Measurements from ENCODE around the gene MYO5A. TPM values are rescaled to one million over a fixed set of nuclear protein-coding genes. Genes with fewer than 3 reads are reported as not detected.

MYO5A gene
- total RNA-seq, 4 donors from 2014 or later = 8.9 to 65.2 (median 12.7) TPM

DNA sequence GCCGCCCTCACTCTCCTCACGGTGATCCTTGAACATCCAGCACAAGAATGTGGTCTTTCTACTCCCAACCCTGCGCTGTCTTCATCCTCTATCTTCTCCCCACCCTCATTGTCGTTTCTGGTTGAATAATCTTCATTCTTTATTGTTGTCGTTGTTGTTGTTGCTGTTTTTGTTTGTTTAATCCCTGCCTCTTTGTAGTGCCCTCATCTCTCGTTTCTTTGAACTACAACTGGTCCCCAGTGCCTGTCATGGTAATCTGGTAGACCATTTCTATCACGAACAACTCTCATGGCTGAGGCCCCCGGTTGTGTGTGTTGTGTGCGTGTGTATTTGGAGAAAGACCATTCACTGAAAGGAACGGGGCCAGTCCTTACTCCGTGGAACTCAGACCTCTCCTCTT is 1.3 kb upstream of the MYO5A start:
- Histone ChIP-seq H3K27me3 (peaks cover 0 to 4% of the 10 kb centered on the region in 2 donors), H3K4me3 (peak overlapping the region; percentile 70 to 86 (median 76)), H3K4me1 (peaks cover 0 to 21% (median 2%) of the 10 kb centered on the region in 4 donors), H3K9me3 (no peaks in the 10 kb centered on the region), H3K27ac (peak overlapping the region in 3 of 4 donors; percentile 82 to 92 (median 84)), H3K36me3 (no peaks in the 10 kb centered on the region)
- DNase-seq = no peak
- no peak for TF ChIP-seq POLR2A (IDR thresholded peaks at IDR 0.05)
- TF ChIP-seq, protein P1, sequence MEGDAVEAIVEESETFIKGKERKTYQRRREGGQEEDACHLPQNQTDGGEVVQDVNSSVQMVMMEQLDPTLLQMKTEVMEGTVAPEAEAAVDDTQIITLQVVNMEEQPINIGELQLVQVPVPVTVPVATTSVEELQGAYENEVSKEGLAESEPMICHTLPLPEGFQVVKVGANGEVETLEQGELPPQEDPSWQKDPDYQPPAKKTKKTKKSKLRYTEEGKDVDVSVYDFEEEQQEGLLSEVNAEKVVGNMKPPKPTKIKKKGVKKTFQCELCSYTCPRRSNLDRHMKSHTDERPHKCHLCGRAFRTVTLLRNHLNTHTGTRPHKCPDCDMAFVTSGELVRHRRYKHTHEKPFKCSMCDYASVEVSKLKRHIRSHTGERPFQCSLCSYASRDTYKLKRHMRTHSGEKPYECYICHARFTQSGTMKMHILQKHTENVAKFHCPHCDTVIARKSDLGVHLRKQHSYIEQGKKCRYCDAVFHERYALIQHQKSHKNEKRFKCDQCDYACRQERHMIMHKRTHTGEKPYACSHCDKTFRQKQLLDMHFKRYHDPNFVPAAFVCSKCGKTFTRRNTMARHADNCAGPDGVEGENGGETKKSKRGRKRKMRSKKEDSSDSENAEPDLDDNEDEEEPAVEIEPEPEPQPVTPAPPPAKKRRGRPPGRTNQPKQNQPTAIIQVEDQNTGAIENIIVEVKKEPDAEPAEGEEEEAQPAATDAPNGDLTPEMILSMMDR (IDR thresholded peaks at IDR 0.05) = no peak

DNA sequence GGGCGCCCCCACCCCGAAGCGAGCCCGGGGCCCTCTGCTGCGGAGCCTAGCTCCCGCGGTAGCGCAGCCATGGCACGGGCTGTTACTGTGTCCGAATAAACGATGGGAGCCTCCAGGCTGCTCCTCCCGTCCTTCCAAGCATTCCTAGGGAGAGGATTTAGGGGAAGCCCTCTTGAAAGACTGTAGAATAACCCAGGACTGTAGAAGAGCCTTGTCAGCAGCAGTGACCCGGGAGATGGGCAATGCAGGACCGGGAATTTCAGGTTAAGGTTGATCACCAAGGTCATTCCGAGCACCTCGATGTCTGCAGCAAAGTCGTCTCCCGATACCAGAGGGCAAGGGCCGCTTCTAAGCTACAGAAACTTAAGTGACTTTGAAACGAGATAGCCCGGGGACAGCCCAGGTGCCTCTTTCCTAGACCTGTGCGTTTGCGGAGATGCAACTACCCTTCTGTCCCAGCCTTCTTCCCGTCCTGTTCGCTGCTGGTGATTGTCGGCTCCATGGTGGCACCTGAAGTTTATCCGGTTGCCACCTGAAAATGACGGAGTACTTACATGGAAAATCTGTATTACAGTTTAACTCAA is 753 bp upstream of the MYO5A start:
- peaks cover 0 to 4% of the 10 kb centered on the region in 2 donors for H3K27me3 ChIP-seq
- peak in 2 of 3 donors; percentile 25 to 57 for DNase-seq

DNA sequence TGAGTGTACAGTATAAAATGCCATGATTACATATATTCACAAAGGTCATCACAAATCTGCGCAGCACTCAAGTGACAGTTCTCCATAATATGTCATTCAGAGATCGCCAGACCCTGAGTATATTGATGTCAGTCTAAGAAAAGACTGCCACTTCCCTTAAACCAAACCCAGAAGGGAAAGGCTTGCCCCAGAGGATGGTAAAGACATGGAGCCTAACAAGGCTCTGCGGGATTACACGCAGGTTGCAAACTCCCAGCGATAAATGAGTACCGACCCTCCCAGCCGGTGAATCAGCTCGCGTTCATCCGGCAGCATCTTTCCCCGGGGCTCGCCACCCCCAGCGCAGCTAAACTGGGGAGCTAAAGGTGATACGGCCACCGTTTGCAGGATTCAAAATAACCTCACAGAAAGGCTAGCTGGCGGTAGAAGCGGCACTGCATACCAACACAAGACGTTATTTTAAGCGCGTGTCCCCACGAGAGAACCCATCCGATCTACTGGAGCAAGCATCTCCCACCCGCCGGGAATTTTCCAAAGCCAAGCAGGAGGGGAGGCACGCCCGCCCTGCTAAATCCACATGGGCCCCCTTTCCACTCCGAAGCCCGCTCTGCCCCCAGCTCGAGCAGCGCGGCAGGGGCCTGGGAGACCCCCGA is 643 bp downstream of the MYO5A start:
- peaks cover 0 to 4% of the 10 kb centered on the region in 2 donors for H3K27me3 ChIP-seq
- H3K4me1 ChIP-seq = peaks cover 0 to 21% (median 2%) of the 10 kb centered on the region in 4 donors
- peak overlapping the region; percentile 70 to 86 (median 76) for H3K4me3 ChIP-seq
- H3K36me3 ChIP-seq = no peaks in the 10 kb centered on the region
- TF ChIP-seq, protein P1 (IDR thresholded peaks at IDR 0.05) = no peak
- TF ChIP-seq POLR2A (IDR thresholded peaks at IDR 0.05) = no peak
- peak; percentile 50 to 60 (median 56) for DNase-seq
- no peaks in the 10 kb centered on the region for H3K9me3 ChIP-seq
- peak overlapping the region; percentile 69 to 92 (median 83) for H3K27ac ChIP-seq

More for the DNA sequence above, 753 bp upstream of the MYO5A start:
- Histone ChIP-seq H3K4me3 (peak overlapping the region; percentile 70 to 86 (median 76)), H3K9me3 (no peaks in the 10 kb centered on the region), H3K36me3 (no peaks in the 10 kb centered on the region), H3K4me1 (peaks cover 0 to 21% (median 2%) of the 10 kb centered on the region in 4 donors), H3K27ac (peak overlapping the region; percentile 69 to 92 (median 83))
- TF ChIP-seq, protein P1 (IDR thresholded peaks at IDR 0.05) = no peak
- TF ChIP-seq POLR2A (IDR thresholded peaks at IDR 0.05) = no peak

DNA sequence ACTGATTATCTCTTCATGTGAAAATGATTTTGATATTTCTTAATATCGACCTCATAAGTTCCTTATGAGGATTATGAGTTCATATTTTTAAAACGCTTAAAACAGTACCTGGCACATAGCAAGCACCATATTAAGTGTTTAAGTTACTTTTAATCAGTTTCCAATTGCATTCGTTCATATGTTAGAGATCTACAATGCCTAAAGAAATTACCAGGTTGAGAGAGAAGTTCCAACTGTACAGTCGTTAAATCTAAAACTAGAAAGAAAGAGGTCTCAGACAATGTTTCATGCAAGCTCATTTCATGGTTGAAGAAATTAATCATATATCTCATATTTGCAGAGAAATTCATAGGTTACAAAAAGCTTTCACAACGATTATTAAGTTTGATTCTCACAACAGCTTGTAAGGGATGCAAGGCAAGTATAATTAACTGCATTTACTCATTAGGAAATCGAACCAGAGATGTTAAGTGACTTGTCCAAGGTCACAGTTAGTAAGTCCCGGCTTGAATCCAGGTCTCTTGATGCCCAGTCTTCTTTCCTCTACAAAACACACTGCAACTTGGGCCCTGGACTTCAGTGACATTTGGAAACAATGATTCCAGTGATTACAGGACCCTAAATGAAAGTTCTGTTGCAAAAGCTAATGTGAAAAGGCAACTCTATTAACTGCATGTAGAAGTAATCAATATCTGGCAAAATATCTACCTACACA is 1.3 kb downstream of the MYO5A start:
- no peaks in the 10 kb centered on the region for H3K36me3 ChIP-seq
- H3K9me3 ChIP-seq = no peaks in the 10 kb centered on the region
- DNase-seq = no peak
- H3K4me3 ChIP-seq = peak overlapping the region; percentile 70 to 86 (median 76)
- H3K4me1 ChIP-seq = peaks cover 0 to 21% (median 2%) of the 10 kb centered on the region in 4 donors
- TF ChIP-seq POLR2A (IDR thresholded peaks at IDR 0.05) = no peak
- TF ChIP-seq, protein P1 (IDR thresholded peaks at IDR 0.05) = no peak
- H3K27me3 ChIP-seq = peaks cover 0 to 4% of the 10 kb centered on the region in 2 donors
- peak overlapping the region in 1 of 4 donors; percentile 82 for H3K27ac ChIP-seq

DNA sequence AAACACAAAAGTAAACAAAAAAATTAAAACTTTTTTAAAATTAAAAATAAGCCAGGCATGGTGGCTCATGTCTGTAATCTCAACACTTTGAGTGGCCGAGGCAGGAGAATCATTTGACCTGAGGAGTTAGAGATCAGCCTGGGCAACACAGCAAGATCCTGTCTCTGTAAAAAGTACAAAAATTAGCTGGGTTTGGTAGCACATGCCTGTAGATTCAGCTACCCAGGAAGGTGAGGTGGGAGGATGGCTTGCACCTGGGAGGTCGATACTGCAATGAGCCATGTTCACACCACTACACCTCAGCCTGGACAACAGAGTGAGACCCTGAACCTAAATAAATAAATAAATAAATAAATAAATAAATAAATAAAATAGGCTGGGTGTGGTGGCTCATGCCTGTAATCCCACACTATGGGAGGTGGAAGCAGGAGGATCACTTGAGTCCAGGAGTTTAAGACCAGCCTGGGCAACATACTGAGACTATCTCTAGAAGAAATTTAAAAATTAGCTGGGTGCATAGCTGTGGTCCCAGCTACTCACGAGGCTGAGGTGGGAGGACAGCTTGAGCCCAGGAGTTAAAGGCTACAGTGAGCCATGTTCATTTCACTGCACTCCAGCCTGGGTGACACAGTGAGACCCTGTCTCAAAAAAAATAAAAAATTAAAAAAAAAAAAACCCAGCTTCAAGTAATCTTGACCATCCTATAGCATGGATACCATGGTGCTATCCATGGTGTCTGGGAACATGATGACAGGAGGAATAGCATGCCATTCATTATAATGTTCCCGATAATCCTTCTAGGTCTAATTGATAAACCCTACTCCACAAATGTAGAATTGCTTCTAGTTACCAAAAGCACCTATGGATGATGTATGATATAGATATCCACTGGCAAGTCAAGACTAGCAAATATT is 4.2 kb downstream of the MYO5A start:
- Histone ChIP-seq H3K4me1 (peaks cover 0 to 16% (median 0%) of the 10 kb centered on the region in 4 donors), H3K36me3 (no peaks in the 10 kb centered on the region), H3K27me3 (peaks cover 0 to 4% of the 10 kb centered on the region in 2 donors), H3K27ac (no peak overlapping the region), H3K4me3 (no peak overlapping the region), H3K9me3 (no peaks in the 10 kb centered on the region)
- no peak for DNase-seq
- TF ChIP-seq, protein P1 (IDR thresholded peaks at IDR 0.05) = no peak
- no peak for TF ChIP-seq POLR2A (IDR thresholded peaks at IDR 0.05)

Measured in Peyer's patch (tissue), 4 donors.